ENCODE results near the gene STOML3.

Gene STOML3

DNA sequence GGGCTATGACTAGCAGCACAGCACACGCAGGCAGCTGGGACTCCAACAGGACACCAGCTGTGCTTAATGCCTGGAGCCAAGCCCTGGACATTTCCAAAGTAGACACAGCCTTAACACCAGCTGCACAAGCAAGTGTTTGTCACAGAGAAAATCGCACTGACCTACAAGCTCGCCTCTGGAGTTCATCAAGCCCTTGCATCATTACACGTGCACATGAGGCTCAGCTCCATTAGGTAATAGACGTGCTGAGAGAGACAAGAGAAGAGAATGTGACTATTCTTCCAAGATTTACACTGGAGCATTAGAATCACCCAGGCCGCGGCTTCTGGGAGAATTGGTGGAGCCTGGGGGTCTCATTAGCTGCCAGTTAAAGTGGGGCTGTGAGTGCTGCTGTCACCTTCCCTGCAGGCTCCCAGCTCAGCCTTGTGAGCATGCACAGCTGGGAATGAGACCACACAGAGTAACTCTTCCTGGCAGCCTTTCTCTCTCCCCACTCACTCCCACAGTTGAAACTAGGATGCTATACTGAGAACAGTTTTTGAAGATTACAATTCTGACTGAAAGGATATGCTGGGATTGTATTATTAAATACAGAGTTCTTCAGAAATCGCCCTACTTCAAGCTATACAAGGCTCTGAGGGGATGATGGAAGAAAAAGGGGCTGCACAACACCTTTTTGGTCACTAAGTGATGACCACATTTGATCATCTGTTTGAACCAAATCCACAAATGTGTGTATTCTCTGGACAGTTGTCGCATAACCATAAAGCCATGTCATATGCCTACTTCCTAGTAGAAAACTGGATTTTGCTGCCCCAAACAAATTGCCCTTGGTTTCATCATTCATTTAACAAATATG lies 10.5 kb downstream of the STOML3 start:
- DNase-seq: peak; percentile 74 to 92

DNA sequence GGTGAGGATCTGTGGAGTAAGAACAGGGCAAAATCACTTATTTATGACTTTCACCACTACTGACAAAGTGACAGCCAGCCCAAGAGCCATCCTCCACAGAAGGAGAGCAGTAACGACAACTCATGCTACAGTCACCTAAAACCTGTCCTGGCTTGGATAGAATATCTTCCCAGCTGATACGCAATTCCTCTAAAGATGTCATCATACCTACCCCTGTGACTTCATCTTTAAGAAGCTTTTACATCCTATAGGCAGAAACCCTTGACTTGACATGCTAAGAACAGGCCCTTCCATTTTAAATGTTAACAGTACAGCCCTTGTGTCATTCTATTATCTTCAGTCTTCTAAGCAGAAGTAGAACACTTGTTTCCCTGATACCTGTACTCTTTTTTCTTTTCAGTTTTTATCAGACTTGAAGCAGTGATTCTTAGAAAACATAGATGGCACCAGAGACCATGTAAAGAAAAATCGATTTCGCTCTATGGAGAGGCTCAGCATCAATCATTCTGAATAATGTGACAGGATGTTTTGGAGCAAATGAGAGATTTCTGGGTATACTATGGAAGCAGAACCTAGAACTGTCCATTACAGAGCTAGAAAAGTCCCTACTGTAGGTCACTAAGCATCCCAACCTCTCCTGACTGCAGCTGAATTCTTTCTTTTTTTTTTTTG lies 20.1 kb downstream of the STOML3 start:
- peak in 1 of 2 experiments; percentile 1 for DNase-seq

DNA sequence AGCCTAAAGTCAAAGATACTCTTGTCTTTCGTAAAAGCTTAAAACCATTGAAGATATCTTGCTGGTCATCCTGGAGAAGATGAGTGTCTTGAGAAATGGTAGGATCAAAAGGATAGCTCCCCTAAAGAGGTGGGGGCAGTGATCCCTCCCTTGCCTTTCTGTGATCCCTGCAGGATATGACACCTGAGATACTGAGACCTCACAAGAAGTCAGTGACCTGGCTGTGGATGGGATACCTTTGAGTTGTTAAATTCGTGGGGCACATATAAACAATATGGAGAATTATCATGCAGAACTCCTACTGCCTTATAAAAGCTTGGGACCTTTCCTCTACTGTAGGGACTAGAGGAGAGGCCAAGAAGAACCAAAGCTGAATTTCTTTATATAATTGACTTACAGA lies 21.4 kb downstream of the STOML3 start:
- no peak for DNase-seq

- no peak for DNase-seq
Observed at GRCh38 chr13:38967446-38967845, 23.2 kb downstream of the STOML3 start.

DNA sequence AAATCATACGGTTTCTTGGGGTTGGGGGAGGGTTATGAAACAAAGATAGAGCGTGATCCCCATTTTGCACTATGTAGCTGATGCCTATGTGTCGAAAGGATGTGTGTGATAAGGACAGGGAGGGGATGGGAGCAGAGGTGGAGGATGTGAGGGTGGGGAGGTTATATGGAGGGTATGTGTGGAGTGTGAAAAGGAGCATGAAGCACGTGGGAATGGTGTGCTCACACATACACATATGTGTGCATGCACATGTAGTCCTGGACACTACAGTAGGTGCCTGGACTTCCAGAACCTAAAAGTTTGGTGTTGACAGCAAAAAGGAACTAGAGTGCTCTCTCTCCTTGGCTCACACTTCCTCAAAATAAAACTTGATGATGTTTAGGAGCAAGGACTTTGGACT lies 25.4 kb downstream of the STOML3 start:
- DNase-seq: no peak

- DNase-seq: no peak
Observed at GRCh38 chr13:38960175-38960574, 30.5 kb downstream of the STOML3 start.

DNA sequence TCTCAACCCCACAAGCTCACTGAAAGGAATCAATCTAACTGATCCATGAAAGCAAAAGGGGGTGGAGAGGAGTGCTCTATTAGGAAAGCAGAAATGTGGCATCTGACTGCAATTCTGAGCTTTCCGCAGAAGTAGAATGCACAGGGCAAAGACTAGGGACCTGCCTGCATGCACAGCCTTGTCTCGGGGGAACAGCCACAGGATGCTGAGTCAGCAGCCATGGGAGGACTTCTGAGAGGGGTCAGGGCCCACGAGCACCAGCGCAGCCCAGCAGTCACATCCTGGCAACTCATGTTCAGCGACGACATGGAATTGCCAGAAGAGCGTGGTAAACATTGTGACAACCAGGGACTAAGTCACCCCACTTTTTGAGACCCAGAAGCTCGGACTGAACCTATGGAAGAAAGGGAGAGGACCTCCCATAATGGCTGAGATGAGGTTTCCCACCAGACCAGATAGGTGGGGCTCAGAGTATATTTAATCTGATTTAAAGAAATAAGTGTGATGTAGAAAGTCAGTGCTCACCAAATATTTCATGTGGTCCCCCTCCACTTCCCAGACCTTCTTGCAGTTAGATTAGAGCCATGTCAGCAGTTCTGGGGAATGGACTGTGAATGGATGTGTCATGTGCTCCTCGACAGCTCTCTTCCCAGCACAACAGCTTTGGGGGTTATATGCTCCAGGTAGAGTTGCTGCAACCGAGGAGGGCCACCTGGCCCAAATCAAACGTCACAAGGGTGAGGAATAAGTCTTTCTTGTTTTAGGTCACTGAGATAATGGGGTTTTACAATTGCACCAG lies 32.6 kb downstream of the STOML3 start:
- no peak for DNase-seq

DNA sequence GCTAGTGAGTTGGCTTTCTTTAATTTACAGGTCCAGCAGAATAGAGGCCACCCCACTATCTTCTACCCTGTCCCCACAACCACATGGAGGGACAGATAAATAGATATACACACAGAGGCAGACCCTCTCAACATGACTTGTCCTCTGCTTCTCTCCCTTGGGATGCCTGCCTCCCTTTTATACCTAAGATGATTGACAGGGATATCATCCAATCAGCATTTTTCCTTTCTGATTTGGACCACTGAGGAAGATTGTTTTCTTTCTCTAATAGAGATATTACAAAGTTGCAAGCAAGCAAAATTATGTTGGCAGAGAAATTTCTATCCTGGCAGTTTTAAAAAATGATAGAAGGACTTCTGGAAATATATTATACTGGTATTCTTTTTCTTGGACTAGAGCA lies 35.8 kb downstream of the STOML3 start:
- DNase-seq: no peak

GRCh38 chr13:38954291-38954690 lies 36.3 kb downstream of the STOML3 start:
- no peak for DNase-seq

GRCh38 chr13:38952827-38953226 lies 37.8 kb downstream of the STOML3 start:
- DNase-seq: peak in 1 of 2 experiments; percentile 4

GRCh38 chr13:38951525-38952313 lies 38.9 kb downstream of the STOML3 start:
- DNase-seq: no peak

DNA sequence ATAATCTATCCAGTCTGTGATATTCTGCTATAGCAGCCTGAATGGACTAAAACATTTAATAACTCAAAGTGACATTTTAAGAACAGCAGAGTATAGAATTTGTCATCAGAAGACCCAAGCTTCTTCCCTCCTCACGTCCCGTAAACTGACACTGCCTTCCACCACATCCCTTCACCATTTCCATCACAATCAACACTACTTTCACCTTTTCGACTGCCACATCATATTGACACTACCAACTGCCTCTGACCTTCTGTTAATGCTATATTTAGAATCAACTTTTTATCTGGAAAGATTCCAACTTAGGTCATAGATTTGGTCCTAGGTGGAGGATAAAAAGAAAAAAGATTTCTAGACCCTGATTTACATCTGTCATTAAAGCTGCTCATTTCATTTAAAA lies 39.6 kb downstream of the STOML3 start:
- no peak for DNase-seq

- DNase-seq: no peak
Observed at GRCh38 chr13:38947054-38947453, 43.6 kb downstream of the STOML3 start.

DNA sequence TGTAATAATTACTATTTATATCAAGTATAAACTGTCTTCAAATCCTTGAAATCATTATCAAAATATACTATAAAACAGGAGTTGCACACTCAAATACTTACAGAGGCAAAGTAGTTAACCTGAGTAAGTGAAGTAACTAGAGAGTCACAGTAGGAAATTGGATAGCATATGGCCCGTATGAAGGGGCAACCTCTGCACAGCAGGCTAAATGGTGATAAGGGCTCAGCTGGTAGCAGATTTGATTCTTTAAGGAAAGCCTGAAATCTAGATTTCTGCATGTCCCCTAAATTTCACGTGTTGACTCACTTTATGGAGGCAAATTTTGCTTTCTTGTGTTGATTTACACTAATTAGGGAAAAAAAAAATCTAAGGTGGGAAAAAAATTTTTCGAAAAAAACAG lies 46.4 kb downstream of the STOML3 start:
- DNase-seq: no peak

DNA sequence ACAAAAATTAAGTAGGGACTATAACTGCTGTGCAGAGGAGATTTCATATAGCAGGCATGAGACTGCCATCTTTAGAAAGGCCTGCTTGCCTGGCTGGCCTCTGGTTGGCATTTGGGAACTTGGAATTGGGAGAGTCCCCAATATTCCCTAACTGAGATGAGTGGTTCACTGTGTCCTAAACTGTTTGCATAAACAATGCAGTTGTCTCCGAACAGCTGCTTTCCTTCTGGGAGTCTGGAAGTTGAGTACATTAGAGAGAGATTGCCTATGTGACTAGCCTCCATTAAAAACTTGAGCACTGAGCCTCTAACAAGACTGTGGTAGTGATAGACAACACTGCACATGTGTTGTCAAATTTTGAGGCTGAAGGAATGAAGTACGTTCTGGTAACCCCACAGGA lies 47.4 kb downstream of the STOML3 start:
- no peak for DNase-seq

DNA sequence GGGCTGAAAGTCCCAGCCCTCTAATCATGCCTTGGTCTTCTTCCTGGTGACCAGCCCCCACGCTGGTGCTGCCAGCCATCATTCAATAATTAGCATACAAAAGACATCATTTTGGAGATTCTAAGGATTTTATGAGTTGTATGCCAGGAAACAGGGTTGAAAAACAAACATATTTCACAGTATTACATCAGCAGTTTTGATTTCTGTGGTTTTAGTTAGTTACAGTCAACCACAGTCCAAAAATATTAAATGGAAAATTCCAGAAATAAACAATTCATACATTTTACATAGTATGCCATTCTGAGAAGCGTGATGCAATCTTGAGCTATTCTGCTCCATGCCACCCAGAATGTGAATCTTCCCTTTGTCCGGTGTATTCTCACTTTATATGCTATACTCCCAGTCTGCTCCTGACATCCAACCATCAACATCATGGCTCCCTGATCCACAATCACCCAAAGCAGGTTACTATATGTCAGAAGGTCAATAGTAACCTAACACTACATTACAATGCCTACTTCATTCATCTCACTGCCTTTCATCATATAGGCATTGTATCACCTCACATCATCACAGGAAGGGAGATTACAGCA lies 49.2 kb downstream of the STOML3 start:
- no peak for DNase-seq

DNA sequence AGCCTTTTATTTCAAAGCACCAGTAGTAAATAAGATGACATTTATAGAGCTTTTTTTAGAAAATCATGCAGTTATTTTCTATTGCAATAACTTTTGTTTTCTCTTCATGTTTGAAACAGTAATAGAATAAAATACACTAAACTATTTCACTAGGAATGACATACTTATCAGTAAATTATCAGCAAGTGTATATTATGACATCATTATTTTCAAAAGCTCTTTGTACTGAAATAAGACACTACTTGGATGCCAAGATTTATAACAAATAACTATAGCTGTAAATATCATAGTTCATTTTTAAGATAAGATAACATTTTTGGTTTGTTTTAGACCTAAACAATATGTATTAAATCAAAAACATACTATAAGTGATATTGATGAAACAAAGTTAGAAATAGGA lies 56.8 kb downstream of the STOML3 start:
- DNase-seq: no peak

- no peak for DNase-seq
Observed at GRCh38 chr13:38922170-38922569, 68.5 kb downstream of the STOML3 start.

DNA sequence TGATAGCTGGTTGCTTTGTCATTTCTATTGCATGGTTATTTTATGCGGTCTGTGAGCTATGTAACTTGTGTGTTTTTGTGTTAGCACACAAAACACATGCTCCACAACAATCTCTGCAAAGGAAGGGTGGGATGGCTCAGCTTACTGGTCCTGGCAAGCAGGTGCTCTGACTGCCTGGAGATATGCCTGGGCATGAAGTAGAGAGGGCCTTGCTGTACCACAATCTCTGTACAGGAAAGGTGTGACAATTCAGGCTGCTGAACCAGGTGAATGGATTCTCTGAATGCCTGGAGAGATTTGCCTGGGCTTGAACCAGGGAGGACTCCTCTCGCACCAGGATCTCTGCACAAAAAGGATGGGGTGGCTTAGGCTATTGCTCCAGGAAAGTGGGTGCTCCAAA lies 69.5 kb downstream of the STOML3 start:
- no peak for DNase-seq

Measured in NCI-H2081 (cell line).